Activated T-cell treated with anti-CD3 and anti-CD28 coated beads, Interleukin-2, amount 50 U/mL, for 4 hours (primary cell): ENCODE data around the gene MSN. TPM values are rescaled to one million over a fixed set of nuclear protein-coding genes. Genes with fewer than 3 reads are reported as not detected.

Experiments
- ATAC-seq, 2 donors: fragments of 200-7000 bp; cut with Tn5 transposase; one replicate each; pipeline ENCODE4 v1.10.0; 2021
- DNase-seq: peaks from one replicate; pipeline ENCODE4 v3.0.0-alpha.2; 2020
- H3K27me3 Mint-ChIP-seq: one replicate; pipeline ENCODE4 v1.8.0; 2021; ENCODE audit warnings: low read depth, mixed read lengths
- H3K36me3 Mint-ChIP-seq: one replicate; pipeline ENCODE4 v1.8.0; 2022; ENCODE audit warnings: mixed read lengths; ENCODE audit not compliant: insufficient read depth
- H3K4me1 Mint-ChIP-seq: one replicate; pipeline ENCODE4 v1.8.0; 2021; ENCODE audit warnings: low read depth, mixed read lengths
- H3K4me3 Mint-ChIP-seq: one replicate; pipeline ENCODE4 v1.8.0; 2021; ENCODE audit warnings: mild to moderate bottlenecking, moderate library complexity, mixed read lengths
- H3K9me3 Mint-ChIP-seq: one replicate; pipeline ENCODE4 v1.8.0; 2021; ENCODE audit warnings: mixed read lengths
- total RNA-seq, 3 donors: library from RNA; stranded (reverse); gene quantifications; one replicate each; pipeline ENCODE4 v1.2.1, GENCODE V29; 2021

MSN gene
- total RNA-seq, 3 donors from 2014 or later = 403 to 452 (median 429) TPM

GRCh38 chrX:65718538-65718937 lies 51.1 kb downstream of the MSN start:
- Mint-ChIP-seq H3K36me3 (peaks cover 30% of the 10 kb centered on the region), H3K27me3 (no peaks in the 10 kb centered on the region), H3K9me3 (no peaks in the 10 kb centered on the region), H3K4me3 (no peak overlapping the region), H3K4me1 (peaks cover 90% of the 10 kb centered on the region)
- DNase-seq = no peak
- no peak for ATAC-seq

GRCh38 chrX:65720381-65720964 lies 53.0 kb downstream of the MSN start:
- H3K4me3 Mint-ChIP-seq = no peak overlapping the region
- ATAC-seq (no peak), DNase-seq (no peak)
- H3K27me3 Mint-ChIP-seq = no peaks in the 10 kb centered on the region
- H3K4me1 Mint-ChIP-seq = peaks cover 90% of the 10 kb centered on the region
- peaks cover 35% of the 10 kb centered on the region for H3K36me3 Mint-ChIP-seq
- H3K9me3 Mint-ChIP-seq = no peaks in the 10 kb centered on the region

GRCh38 chrX:65723706-65724105 lies 56.3 kb downstream of the MSN start:
- Mint-ChIP-seq H3K9me3 (no peaks in the 10 kb centered on the region), H3K36me3 (peaks cover 43% of the 10 kb centered on the region), H3K27me3 (no peaks in the 10 kb centered on the region), H3K4me3 (no peak overlapping the region), H3K4me1 (peaks cover 88% of the 10 kb centered on the region)
- peak; percentile 93 for ATAC-seq
- DNase-seq = no peak

- DNase-seq = no peak
- H3K27me3 Mint-ChIP-seq = no peaks in the 10 kb centered on the region
- no peak for ATAC-seq
- H3K4me1 Mint-ChIP-seq = peaks cover 78% of the 10 kb centered on the region
- H3K9me3 Mint-ChIP-seq = no peaks in the 10 kb centered on the region
- peaks cover 39% of the 10 kb centered on the region for H3K36me3 Mint-ChIP-seq
- H3K4me3 Mint-ChIP-seq = no peak overlapping the region
These were observed 59.3 kb downstream of the MSN start for GRCh38 chrX:65726715-65727114.

- Mint-ChIP-seq H3K9me3 (no peaks in the 10 kb centered on the region), H3K36me3 (peaks cover 49% of the 10 kb centered on the region), H3K4me3 (no peak overlapping the region), H3K4me1 (peaks cover 43% of the 10 kb centered on the region), H3K27me3 (no peaks in the 10 kb centered on the region)
- ATAC-seq (peak in 1 of 2 donors; percentile 48), DNase-seq (no peak)
These were observed 64.3 kb downstream of the MSN start for GRCh38 chrX:65731684-65732289.

- Mint-ChIP-seq H3K36me3 (peaks cover 50% of the 10 kb centered on the region), H3K9me3 (no peaks in the 10 kb centered on the region)
These were observed 73.5 kb downstream of the MSN start for GRCh38 chrX:65740909-65741308.

DNA sequence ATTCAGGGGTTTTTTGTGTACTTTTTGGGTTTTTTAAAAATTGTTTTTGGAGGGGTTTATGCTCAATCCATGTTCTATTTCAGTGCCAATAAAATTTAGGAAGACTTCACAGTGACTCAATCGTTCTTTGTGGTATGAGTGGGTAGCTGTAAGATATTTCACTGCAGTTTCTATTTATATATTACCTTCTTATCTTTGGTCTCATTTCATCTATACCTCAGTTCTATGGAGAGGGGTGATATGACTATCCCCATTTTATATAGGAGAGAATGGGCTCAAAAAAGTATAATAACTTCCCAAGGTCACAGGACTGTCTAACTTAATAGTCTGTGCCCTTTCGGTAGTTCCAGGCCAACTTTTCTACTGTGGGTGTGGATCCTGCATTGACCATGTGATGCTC lies 74.4 kb downstream of the MSN start:
- ATAC-seq (peak; percentile 57 to 59), DNase-seq (no peak)
- H3K27me3 Mint-ChIP-seq = no peaks in the 10 kb centered on the region
- no peaks in the 10 kb centered on the region for H3K9me3 Mint-ChIP-seq
- peaks cover 44% of the 10 kb centered on the region for H3K36me3 Mint-ChIP-seq
- H3K4me1 Mint-ChIP-seq = peaks cover 41% of the 10 kb centered on the region
- H3K4me3 Mint-ChIP-seq = no peak overlapping the region

More at GRCh38 chrX:65740909-65741308, 73.5 kb downstream of the MSN start:
- ATAC-seq = no peak
- Mint-ChIP-seq H3K27me3 (no peaks in the 10 kb centered on the region), H3K4me3 (no peak overlapping the region), H3K4me1 (peaks cover 34% of the 10 kb centered on the region)
- DNase-seq = no peak

DNA sequence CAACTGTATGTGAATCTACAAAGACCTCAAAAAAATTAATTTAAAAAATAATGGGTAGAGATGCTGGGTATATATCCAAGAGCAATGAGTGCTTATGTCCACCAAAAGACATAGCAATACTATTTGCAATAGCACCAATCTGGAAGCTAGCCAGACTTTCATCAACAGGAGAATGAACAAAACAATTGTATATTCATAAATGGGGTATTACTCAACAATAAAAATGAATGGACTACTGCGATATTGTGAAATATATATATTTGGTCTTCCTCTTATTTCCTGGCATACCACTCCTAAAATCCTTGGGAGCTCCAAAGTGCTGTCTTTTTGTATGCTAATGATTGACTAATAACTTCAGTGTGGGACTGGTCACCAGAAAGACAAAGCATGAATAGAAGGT lies 77.5 kb downstream of the MSN start:
- ATAC-seq = no peak
- Mint-ChIP-seq H3K9me3 (no peaks in the 10 kb centered on the region), H3K4me1 (peaks cover 55% of the 10 kb centered on the region), H3K27me3 (no peaks in the 10 kb centered on the region), H3K4me3 (no peak overlapping the region), H3K36me3 (peaks cover 24% of the 10 kb centered on the region)
- DNase-seq = no peak

DNA sequence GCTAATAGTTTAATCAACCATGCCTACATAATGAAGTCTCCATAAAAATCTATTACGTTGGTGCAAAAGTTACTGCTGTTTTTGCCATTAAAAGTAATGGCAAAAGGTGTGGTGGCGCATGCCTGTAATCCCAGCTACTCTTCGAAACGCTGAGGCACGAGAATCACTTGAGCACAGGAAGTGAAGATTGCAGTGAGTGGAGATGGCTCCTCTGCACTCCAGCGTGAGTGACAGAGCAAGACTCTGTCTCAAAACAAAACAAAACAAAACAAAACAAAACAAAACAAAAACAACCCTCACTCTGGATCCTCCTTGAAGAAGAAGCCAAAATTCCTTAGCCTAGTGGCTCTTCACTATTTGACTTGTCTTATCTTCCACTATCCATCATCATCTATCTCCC lies 78.0 kb downstream of the MSN start:
- no peaks in the 10 kb centered on the region for H3K9me3 Mint-ChIP-seq
- no peak overlapping the region for H3K4me3 Mint-ChIP-seq
- peaks cover 20% of the 10 kb centered on the region for H3K36me3 Mint-ChIP-seq
- peaks cover 56% of the 10 kb centered on the region for H3K4me1 Mint-ChIP-seq
- H3K27me3 Mint-ChIP-seq = no peaks in the 10 kb centered on the region
- DNase-seq (no peak), ATAC-seq (no peak)

GRCh38 chrX:65745992-65746391 lies 78.5 kb downstream of the MSN start:
- H3K4me1 Mint-ChIP-seq = peaks cover 60% of the 10 kb centered on the region
- H3K4me3 Mint-ChIP-seq = no peak overlapping the region
- H3K36me3 Mint-ChIP-seq = peaks cover 16% of the 10 kb centered on the region
- DNase-seq (no peak), ATAC-seq (no peak)
- H3K9me3 Mint-ChIP-seq = no peaks in the 10 kb centered on the region
- no peaks in the 10 kb centered on the region for H3K27me3 Mint-ChIP-seq

DNA sequence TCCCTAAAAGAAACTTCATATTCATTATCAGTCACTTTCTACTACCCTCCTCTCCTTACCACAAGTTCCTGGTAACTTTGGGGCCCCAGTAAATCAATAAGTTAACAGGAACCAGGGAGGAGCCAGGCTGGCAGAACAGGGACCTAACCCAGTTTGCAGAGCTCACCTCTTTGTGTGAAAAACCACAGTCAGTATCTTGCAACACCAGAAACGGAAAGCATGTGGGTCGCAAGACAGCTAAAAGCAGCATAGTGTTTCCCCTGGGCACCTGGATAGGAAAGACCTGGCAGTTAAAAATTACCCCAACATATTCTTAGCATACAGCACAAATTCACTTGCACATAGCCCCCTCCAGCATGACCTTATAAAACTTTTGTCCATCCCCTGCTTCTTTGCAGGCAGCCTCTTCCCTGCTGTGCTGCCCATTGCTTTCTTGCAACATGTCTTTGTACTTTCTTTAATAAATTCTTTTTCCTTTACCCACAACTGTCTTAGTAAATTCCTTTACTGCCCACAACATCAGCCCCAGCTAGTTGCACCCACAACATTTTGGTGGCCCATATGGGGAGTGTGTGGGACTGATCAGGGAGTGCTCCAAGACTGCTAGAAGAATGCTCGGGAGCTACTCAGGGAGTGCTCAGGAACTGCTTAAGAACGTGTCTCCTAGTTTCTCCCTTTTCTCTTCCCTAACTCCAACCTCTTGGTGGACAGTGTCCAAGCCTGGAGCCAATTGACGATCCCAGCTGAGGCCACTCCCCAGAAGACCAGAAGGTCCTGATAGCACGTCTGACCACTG lies 83.4 kb downstream of the MSN start:
- ATAC-seq = peak; percentile 71 to 80
- no peak for DNase-seq
- Mint-ChIP-seq H3K36me3 (no peaks in the 10 kb centered on the region), H3K4me3 (peak overlapping the region; percentile 45), H3K9me3 (no peaks in the 10 kb centered on the region), H3K4me1 (peaks cover 61% of the 10 kb centered on the region), H3K27me3 (no peaks in the 10 kb centered on the region)

- no peaks in the 10 kb centered on the region for H3K9me3 Mint-ChIP-seq
- no peaks in the 10 kb centered on the region for H3K36me3 Mint-ChIP-seq
- ATAC-seq (no peak), DNase-seq (no peak)
- peaks cover 61% of the 10 kb centered on the region for H3K4me1 Mint-ChIP-seq
- H3K4me3 Mint-ChIP-seq = no peak overlapping the region
- no peaks in the 10 kb centered on the region for H3K27me3 Mint-ChIP-seq
These were observed 84.1 kb downstream of the MSN start for GRCh38 chrX:65751519-65751918.

DNA sequence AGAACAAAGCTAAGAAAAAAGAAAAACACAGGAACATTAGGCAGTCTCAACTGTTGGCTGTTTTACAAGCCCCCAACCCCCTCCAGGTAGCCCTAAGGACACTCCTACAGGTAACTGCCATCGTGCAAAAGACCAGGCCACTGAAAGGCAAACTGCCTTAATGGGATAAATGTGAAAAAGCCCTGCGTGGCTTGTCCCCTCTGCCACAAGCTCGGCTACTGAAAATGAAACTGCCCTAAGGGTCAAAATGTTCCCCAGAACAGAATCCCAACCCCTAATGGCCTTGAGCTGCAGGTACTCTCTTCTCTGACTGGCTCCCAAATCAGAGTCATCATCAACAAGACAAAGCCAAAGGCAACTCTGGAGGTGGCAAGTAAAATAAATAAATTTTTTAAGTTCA lies 84.8 kb downstream of the MSN start:
- Mint-ChIP-seq H3K36me3 (no peaks in the 10 kb centered on the region), H3K9me3 (no peaks in the 10 kb centered on the region), H3K4me1 (peaks cover 60% of the 10 kb centered on the region), H3K4me3 (no peak overlapping the region), H3K27me3 (no peaks in the 10 kb centered on the region)
- DNase-seq = no peak
- ATAC-seq = no peak

- DNase-seq = no peak
- no peaks in the 10 kb centered on the region for H3K9me3 Mint-ChIP-seq
These were observed 88.3 kb downstream of the MSN start for GRCh38 chrX:65755786-65756185.

DNA sequence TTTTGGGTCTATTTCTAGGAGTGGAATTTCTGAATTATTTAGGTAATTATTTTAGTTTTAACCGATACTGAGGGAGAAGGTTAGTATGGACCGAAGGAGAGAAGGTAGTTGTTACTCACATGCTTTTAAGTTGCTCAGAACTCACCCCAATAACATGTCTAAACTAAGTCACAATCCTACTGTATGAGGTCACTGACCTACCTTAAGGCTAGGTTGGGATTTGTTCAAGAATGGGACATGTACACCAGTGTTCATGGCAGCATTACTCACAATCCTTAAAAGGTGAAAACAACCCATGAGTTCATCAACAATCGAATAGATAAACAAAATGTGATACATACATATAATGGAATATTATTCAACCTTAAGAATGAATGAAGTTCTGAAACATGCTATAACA lies 90.5 kb downstream of the MSN start:
- Mint-ChIP-seq H3K4me3 (no peak overlapping the region), H3K27me3 (no peaks in the 10 kb centered on the region), H3K4me1 (peaks cover 31% of the 10 kb centered on the region), H3K9me3 (peaks cover 9% of the 10 kb centered on the region), H3K36me3 (no peaks in the 10 kb centered on the region)
- DNase-seq (no peak), ATAC-seq (no peak)

More at GRCh38 chrX:65755786-65756185, 88.3 kb downstream of the MSN start:
- no peak for ATAC-seq
- H3K27me3 Mint-ChIP-seq = no peaks in the 10 kb centered on the region
- no peak overlapping the region for H3K4me3 Mint-ChIP-seq
- peaks cover 43% of the 10 kb centered on the region for H3K4me1 Mint-ChIP-seq
- no peaks in the 10 kb centered on the region for H3K36me3 Mint-ChIP-seq
